ENCODE data around the gene TP73. TPM values are rescaled to one million over a fixed set of nuclear protein-coding genes. Genes with fewer than 3 reads are reported as not detected.

The TP73 gene
- total RNA-seq, 1 experiment from 2014 or later, result 0.54 TPM

DNA sequence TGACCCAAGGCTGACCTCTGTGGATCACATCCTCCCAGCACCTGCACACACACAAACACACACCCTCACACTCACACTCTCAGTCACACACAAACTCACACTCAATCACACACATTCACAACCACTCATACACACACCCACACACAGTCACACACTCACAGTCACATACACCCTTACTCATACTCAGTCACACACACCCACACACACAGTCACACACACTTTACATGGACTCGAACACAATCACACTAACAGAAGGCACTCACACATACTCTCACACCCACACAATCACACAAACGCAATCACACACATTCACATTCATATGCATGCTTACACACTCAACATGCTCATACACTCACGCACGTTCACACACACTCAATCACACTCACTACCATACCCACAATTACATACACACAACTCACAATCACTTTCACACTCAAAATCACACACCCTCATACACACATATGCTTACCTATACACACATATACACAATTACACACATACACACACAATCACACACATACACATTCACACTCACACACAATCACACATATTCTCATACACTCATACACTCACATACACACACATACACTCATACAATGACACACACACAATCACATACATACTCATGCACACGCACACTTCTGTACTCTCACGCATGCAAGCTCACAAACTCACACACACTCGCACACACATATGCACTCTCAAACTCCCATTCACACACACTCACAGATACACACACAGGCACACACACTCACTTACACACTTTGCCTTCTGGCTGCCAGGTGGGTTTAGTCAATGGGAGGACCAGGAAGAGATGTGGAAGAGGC, 47.1 kb upstream of the TP73 start:
- no peak for DNase-seq
- Mint-ChIP-seq H3K27ac (ENCODE audit: unreplicated experiment) (no peak overlapping the region), H3K27me3 (ENCODE audit: unreplicated experiment) (no peaks in the 10 kb centered on the region), H3K4me3 (ENCODE audit: low read depth, unreplicated experiment) (no peak overlapping the region), H3K4me1 (ENCODE audit: low read depth, unreplicated experiment) (no peaks in the 10 kb centered on the region), H3K9me3 (ENCODE audit: low read depth, unreplicated experiment) (no peaks in the 10 kb centered on the region), H3K36me3 (ENCODE audit: insufficient read depth, unreplicated experiment) (no peaks in the 10 kb centered on the region)
- intact Hi-C loops (cut with micrococcal nuclease; ENCODE audit: unreplicated experiment), result no loop called here
- CTCF ChIA-PET, result interaction anchor here (0.8 to 1.5 kb wide), 3 partner anchors 14 to 152 kb away, joined by 3 to 4 read pairs (median 3); no protein-coding TSS in a partner anchor
- TF ChIP-seq, protein P1, sequence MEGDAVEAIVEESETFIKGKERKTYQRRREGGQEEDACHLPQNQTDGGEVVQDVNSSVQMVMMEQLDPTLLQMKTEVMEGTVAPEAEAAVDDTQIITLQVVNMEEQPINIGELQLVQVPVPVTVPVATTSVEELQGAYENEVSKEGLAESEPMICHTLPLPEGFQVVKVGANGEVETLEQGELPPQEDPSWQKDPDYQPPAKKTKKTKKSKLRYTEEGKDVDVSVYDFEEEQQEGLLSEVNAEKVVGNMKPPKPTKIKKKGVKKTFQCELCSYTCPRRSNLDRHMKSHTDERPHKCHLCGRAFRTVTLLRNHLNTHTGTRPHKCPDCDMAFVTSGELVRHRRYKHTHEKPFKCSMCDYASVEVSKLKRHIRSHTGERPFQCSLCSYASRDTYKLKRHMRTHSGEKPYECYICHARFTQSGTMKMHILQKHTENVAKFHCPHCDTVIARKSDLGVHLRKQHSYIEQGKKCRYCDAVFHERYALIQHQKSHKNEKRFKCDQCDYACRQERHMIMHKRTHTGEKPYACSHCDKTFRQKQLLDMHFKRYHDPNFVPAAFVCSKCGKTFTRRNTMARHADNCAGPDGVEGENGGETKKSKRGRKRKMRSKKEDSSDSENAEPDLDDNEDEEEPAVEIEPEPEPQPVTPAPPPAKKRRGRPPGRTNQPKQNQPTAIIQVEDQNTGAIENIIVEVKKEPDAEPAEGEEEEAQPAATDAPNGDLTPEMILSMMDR (IDR thresholded peaks at IDR 0.05; ENCODE audit: unreplicated experiment), result no peak
- BruUV-seq (replicated peaks), result no TSS peak

DNA sequence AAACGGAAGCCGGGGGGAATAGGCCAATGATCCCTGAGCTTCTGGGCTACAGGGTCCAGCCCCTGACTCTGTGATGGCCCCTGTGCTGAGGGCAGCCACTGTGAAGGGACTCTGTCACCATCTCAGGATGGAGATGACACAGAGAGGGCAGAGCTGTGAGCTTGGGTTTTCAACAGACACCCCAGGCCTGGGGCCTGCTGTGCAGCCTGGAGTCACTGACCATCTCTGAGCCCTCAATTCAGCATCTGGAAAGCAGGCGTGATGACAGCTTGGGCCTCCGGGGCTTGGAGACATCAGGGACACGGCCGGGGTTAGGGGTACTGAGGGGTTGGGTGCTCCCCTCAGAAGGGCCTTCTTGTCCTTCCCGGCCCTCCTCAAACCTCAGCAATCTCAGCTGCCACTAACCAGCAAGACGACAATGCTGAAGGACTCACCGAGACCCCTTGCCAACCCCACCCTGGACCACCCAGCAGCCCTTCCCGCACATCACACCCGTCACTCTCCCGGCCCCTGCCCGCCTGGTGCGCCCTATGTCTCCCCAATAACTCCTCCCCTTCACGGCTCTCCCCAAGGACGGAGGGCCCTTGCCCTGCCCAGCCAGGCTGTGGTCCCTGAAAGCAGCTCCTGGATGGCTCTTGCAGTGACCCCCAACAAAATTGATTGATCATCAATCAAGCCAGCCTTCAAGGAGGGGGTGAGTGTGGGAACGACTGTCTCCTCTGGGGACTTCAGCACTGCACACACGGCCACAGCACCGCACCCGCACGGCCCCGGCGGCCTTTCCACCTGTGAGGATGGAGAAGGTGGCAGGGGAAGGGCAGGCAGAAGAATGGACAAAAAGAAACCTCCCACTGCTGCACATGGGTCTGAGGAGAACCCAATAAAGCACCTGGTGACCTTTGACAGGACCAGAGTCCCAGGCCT, 45.3 kb upstream of the TP73 start:
- H3K27me3 Mint-ChIP-seq (ENCODE audit: unreplicated experiment), result no peaks in the 10 kb centered on the region
- H3K4me1 Mint-ChIP-seq (ENCODE audit: low read depth, unreplicated experiment), result no peaks in the 10 kb centered on the region
- no peak for DNase-seq
- TF ChIP-seq, protein P1 (IDR thresholded peaks at IDR 0.05; ENCODE audit: unreplicated experiment), result no peak
- no TSS peak for BruUV-seq (replicated peaks)
- CTCF ChIA-PET, result no interaction called here
- H3K9me3 Mint-ChIP-seq (ENCODE audit: low read depth, unreplicated experiment), result no peaks in the 10 kb centered on the region
- peaks cover 13% of the 10 kb centered on the region for H3K36me3 Mint-ChIP-seq (ENCODE audit: insufficient read depth, unreplicated experiment)
- H3K4me3 Mint-ChIP-seq (ENCODE audit: low read depth, unreplicated experiment), result no peak overlapping the region
- no peak overlapping the region for H3K27ac Mint-ChIP-seq (ENCODE audit: unreplicated experiment)
- intact Hi-C loops (cut with micrococcal nuclease; ENCODE audit: unreplicated experiment), result no loop called here

DNA sequence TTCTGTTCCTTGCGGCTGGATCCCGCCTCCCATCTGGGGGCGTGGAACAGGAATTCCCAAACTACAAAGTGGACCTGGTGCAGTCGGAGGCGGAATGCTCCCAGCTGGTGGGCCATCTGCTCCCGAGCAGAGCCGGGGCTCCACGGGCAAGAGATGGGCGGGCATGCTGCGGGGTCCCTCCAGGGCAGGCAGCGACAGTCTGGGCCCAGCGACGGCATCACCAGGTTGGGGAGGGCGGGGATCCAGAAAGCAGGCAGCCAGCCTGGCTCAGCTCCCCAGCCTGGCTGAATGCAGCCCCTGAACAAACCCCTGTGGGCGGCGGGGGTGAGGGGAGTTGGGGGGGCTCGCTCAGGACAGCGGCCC, 44.6 kb upstream of the TP73 start:
- Mint-ChIP-seq H3K36me3 (ENCODE audit: insufficient read depth, unreplicated experiment) (peaks cover 13% of the 10 kb centered on the region), H3K9me3 (ENCODE audit: low read depth, unreplicated experiment) (no peaks in the 10 kb centered on the region), H3K4me1 (ENCODE audit: low read depth, unreplicated experiment) (no peaks in the 10 kb centered on the region), H3K27me3 (ENCODE audit: unreplicated experiment) (no peaks in the 10 kb centered on the region), H3K4me3 (ENCODE audit: low read depth, unreplicated experiment) (no peak overlapping the region), H3K27ac (ENCODE audit: unreplicated experiment) (no peak overlapping the region)
- CTCF ChIA-PET, result no interaction called here
- TF ChIP-seq, protein P1 (IDR thresholded peaks at IDR 0.05; ENCODE audit: unreplicated experiment), result no peak
- no peak for DNase-seq
- intact Hi-C loops (cut with micrococcal nuclease; ENCODE audit: unreplicated experiment), result no loop called here
- BruUV-seq (replicated peaks), result no TSS peak

DNA sequence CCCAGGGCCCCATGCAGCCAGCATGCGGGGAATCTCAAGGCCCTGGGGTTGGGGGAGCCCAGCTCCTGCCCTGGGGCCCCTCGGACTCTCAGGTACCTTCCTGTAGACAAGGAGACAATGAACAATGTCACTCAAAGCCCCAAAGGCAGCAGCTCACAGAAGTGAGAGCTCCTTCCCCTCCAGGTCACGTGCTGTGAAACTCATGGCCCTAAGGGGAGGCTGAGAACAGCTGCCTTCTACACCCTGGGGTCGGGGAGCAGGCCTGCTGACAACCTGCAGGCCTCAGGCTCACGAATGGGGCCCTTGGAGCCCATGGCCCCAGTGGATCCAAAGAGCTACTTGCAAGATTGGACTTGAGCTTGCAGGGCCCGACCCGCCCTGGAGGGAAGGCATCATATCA, 44.2 kb upstream of the TP73 start:
- CTCF ChIA-PET, result no interaction called here
- no peak overlapping the region for H3K27ac Mint-ChIP-seq (ENCODE audit: unreplicated experiment)
- DNase-seq, result no peak
- peaks cover 4% of the 10 kb centered on the region for H3K4me1 Mint-ChIP-seq (ENCODE audit: low read depth, unreplicated experiment)
- H3K9me3 Mint-ChIP-seq (ENCODE audit: low read depth, unreplicated experiment), result no peaks in the 10 kb centered on the region
- H3K36me3 Mint-ChIP-seq (ENCODE audit: insufficient read depth, unreplicated experiment), result peaks cover 15% of the 10 kb centered on the region
- H3K27me3 Mint-ChIP-seq (ENCODE audit: unreplicated experiment), result no peaks in the 10 kb centered on the region
- H3K4me3 Mint-ChIP-seq (ENCODE audit: low read depth, unreplicated experiment), result no peak overlapping the region
- TF ChIP-seq, protein P1 (IDR thresholded peaks at IDR 0.05; ENCODE audit: unreplicated experiment), result no peak
- intact Hi-C loops (cut with micrococcal nuclease; ENCODE audit: unreplicated experiment), result no loop called here
- BruUV-seq (replicated peaks), result no TSS peak
